ENCODE results near the gene SIM2. TPM values are rescaled to one million over a fixed set of nuclear protein-coding genes. Genes with fewer than 3 reads are reported as not detected.

SIM2 gene
- total RNA-seq, 1 donor from 2014 or later: 9.2 TPM

DNA sequence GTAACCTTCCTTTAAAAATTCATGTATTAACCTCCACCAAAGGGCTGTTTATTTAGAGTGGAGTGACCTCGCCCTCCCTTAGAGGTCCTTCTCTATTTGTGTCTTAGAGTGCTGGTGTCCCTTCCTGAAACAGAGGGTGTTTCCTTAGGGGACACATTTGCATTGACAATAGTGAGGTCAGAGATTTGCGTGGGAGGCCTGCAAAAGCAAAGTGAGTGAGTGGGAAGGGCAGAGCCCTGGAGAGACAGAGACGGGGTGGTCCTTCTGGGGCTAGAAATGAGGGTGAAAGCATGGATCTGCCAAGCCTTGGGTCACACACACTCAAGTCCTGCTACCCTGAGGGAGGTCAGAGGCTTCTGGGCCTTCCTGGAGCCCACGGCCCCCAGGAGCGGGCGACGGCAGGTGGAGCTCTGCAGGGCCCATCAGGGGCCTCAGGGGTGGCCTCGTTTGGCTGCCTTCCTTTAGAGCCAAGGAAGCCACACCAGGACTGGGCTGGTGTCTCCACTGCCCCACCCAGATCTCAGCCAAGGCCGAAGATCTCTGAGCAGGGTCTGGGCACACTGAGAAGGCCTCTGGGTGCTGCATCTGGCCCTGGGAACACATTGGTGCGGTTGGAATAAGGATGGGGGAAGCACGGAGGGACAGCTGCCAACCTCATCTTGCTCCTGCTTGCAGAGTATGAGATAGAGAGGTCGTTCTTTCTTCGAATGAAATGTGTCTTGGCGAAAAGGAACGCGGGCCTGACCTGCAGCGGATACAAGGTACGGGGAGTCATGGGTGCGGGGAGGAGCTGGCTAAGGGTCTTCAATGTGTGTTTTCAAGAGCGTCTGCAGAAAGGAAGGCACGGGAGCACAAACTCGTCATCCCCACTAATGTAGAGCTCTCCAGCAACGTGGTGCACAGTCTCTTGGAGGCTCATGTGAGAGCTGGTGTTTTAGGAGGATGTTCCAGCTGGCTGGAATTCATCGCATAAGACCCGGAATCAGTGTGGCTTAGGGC is 23.8 kb downstream of the SIM2 start:
- no peak for TF ChIP-seq EZH2 (IDR thresholded peaks at IDR 0.05; ENCODE audit: insufficient read depth, low read length)
- TF ChIP-seq, protein P1, sequence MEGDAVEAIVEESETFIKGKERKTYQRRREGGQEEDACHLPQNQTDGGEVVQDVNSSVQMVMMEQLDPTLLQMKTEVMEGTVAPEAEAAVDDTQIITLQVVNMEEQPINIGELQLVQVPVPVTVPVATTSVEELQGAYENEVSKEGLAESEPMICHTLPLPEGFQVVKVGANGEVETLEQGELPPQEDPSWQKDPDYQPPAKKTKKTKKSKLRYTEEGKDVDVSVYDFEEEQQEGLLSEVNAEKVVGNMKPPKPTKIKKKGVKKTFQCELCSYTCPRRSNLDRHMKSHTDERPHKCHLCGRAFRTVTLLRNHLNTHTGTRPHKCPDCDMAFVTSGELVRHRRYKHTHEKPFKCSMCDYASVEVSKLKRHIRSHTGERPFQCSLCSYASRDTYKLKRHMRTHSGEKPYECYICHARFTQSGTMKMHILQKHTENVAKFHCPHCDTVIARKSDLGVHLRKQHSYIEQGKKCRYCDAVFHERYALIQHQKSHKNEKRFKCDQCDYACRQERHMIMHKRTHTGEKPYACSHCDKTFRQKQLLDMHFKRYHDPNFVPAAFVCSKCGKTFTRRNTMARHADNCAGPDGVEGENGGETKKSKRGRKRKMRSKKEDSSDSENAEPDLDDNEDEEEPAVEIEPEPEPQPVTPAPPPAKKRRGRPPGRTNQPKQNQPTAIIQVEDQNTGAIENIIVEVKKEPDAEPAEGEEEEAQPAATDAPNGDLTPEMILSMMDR (IDR thresholded peaks at IDR 0.05; ENCODE audit: insufficient read depth, low read depth, low read length): no peak
- DNase-seq (ENCODE audit: low read depth): no peak
- H3K4me3 ChIP-seq (ENCODE audit: insufficient read depth, low read depth, low read length): no peak overlapping the region
- Mint-ChIP-seq H3K27ac (ENCODE audit: unreplicated experiment) (no peak overlapping the region), H3K27me3 (ENCODE audit: low read depth, unreplicated experiment) (peaks cover 20% of the 10 kb centered on the region), H3K4me3 (ENCODE audit: unreplicated experiment) (no peak overlapping the region), H3K9me3 (ENCODE audit: unreplicated experiment) (peaks cover 1% of the 10 kb centered on the region), H3K36me3 (ENCODE audit: low read depth, unreplicated experiment) (peaks cover 14% of the 10 kb centered on the region), H3K4me1 (ENCODE audit: low read depth, unreplicated experiment) (no peaks in the 10 kb centered on the region)
- no peak overlapping the region for H3K9ac ChIP-seq (ENCODE audit: low read length)
- no peaks in the 10 kb centered on the region for H4K20me1 ChIP-seq (ENCODE audit: insufficient read depth, low read length)
- H2AFZ ChIP-seq (ENCODE audit: low read depth, low read length): no peak overlapping the region
- peaks cover 7% of the 10 kb centered on the region for H3K27me3 ChIP-seq (ENCODE audit: insufficient read depth, low read length)
- no peaks in the 10 kb centered on the region for H3K9me3 ChIP-seq (ENCODE audit: insufficient read depth, low read depth, low read length)
- H3K36me3 ChIP-seq (ENCODE audit: insufficient read depth, low read length): no peaks in the 10 kb centered on the region
- H3K4me2 ChIP-seq (ENCODE audit: low read length): no peak overlapping the region
- no peaks in the 10 kb centered on the region for H3K4me1 ChIP-seq (ENCODE audit: insufficient read depth, low read length)
- no peak for FAIRE-seq
- no peak overlapping the region for H3K27ac ChIP-seq (ENCODE audit: low read depth, low read length)
- no peaks in the 10 kb centered on the region for H3K79me2 ChIP-seq (ENCODE audit: insufficient read depth, low read length)

DNA sequence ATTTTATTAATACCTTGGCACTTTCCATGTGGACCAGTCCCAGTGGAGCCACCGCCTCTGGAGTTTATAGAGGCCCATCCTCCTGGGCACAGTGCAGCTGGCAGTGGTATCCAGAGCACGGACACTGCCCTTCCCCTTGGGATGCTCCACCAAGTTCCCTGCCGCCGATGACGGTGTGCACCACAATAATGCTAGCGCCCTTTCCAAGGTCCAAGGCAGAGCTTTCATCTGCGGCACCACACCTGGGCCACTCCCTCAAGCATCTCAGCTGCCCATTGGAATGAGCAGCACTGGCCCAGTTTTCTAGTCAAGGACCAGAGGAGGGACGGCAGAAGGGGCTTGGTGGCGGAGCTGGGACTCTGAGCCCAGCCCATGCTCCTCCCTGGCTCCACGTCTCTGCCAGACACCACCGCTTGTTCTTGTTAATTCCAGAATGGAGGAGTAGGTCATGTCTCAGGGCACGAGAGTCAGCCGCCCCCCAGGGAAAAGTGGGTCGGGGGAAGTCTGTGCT is 24.5 kb downstream of the SIM2 start:
- H3K9me3 Mint-ChIP-seq (ENCODE audit: unreplicated experiment): peaks cover 1% of the 10 kb centered on the region
- no peaks in the 10 kb centered on the region for H3K4me1 Mint-ChIP-seq (ENCODE audit: low read depth, unreplicated experiment)
- Histone ChIP-seq H2AFZ (ENCODE audit: low read depth, low read length) (no peak overlapping the region), H4K20me1 (ENCODE audit: insufficient read depth, low read length) (no peaks in the 10 kb centered on the region), H3K4me3 (ENCODE audit: insufficient read depth, low read depth, low read length) (no peak overlapping the region), H3K4me1 (ENCODE audit: insufficient read depth, low read length) (no peaks in the 10 kb centered on the region), H3K27ac (ENCODE audit: low read depth, low read length) (no peak overlapping the region), H3K79me2 (ENCODE audit: insufficient read depth, low read length) (no peaks in the 10 kb centered on the region), H3K9me3 (ENCODE audit: insufficient read depth, low read depth, low read length) (no peaks in the 10 kb centered on the region), H3K36me3 (ENCODE audit: insufficient read depth, low read length) (no peaks in the 10 kb centered on the region), H3K9ac (ENCODE audit: low read length) (no peak overlapping the region), H3K4me2 (ENCODE audit: low read length) (no peak overlapping the region), H3K27me3 (ENCODE audit: insufficient read depth, low read length) (peaks cover 6% of the 10 kb centered on the region)
- H3K27ac Mint-ChIP-seq (ENCODE audit: unreplicated experiment): no peak overlapping the region
- no peak overlapping the region for H3K4me3 Mint-ChIP-seq (ENCODE audit: unreplicated experiment)
- H3K36me3 Mint-ChIP-seq (ENCODE audit: low read depth, unreplicated experiment): peaks cover 13% of the 10 kb centered on the region
- H3K27me3 Mint-ChIP-seq (ENCODE audit: low read depth, unreplicated experiment): peaks cover 21% of the 10 kb centered on the region
- FAIRE-seq: no peak
- DNase-seq (ENCODE audit: low read depth): no peak
- TF ChIP-seq, protein P1 (IDR thresholded peaks at IDR 0.05; ENCODE audit: insufficient read depth, low read depth, low read length): no peak
- no peak for TF ChIP-seq EZH2 (IDR thresholded peaks at IDR 0.05; ENCODE audit: insufficient read depth, low read length)

Measured in astrocyte (in vitro differentiated cells and primary cell).